H1 (cell line): ENCODE results near the gene FKBP2. TPM values are rescaled to one million over a fixed set of nuclear protein-coding genes. Genes with fewer than 3 reads are reported as not detected.
A peak's percentile ranks its signal among the peaks of the same experiment; 100 is the strongest.

Experiments
- CTCF ChIA-PET: fragments of 300-600 bp; sonication (Branson Sonifier 250); formaldehyde crosslinking; loops from one replicate; lab custom pipeline; 2021; ENCODE audit not compliant: partially characterized antibody; lab: Charles Lee
- POLR2A ChIA-PET: fragments of 300-600 bp; sonication (Branson Sonifier 250); formaldehyde crosslinking; loops from one replicate; lab custom pipeline; 2021; ENCODE audit warnings: inconsistent platforms; ENCODE audit not compliant: partially characterized antibody; lab: Charles Lee
- DNase-seq, 2 experiments: peaks; one replicate each; pipeline versions ENCODE4 v3.0.0 to v3.0.0-alpha.2; 2010 to 2022; ENCODE audit warnings: low spot score in 2 of 2, low read depth in 1 of 2, mixed read lengths in 1 of 2
- FAIRE-seq: peaks from 2 replicates; lab custom pipeline; 2011; peaks lifted over from hg19 to GRCh38; lab: Jason Lieb, UNC
- H2AFZ ChIP-seq: 2 replicates; pipeline ENCODE4 v1.8.1; 2012; ENCODE audit warnings: low read length, inconsistent platforms
- H2AK5ac ChIP-seq: 2 replicates; pipeline ENCODE4 v1.6.1; 2013; ENCODE audit warnings: low read depth, low read length
- H2BK120ac ChIP-seq: replicated peaks from 2 replicates; pipeline ENCODE3; 2013; ENCODE audit warnings: low read depth, low read length, inconsistent platforms
- H2BK12ac ChIP-seq: 2 replicates; pipeline ENCODE4 v1.6.1; 2013; ENCODE audit warnings: low read depth, low read length
- H2BK15ac ChIP-seq: 2 replicates; pipeline ENCODE4 v1.6.1; 2013; ENCODE audit warnings: low read length
- H2BK20ac ChIP-seq: 2 replicates; pipeline ENCODE4 v1.6.1; 2013; ENCODE audit warnings: low read length
- H2BK5ac ChIP-seq: 2 replicates; pipeline ENCODE4 v1.6.1; 2013; ENCODE audit warnings: low read depth, low read length
- H3K14ac ChIP-seq: 2 replicates; pipeline ENCODE4 v1.6.1; 2013; ENCODE audit warnings: inconsistent platforms; ENCODE audit not compliant: insufficient read length
- H3K18ac ChIP-seq: 2 replicates; pipeline ENCODE4 v1.6.1; 2013; ENCODE audit warnings: low read length; ENCODE audit errors: extremely low read depth
- H3K23ac ChIP-seq: 2 replicates; pipeline ENCODE4 v1.6.1; 2013; ENCODE audit warnings: inconsistent platforms; ENCODE audit not compliant: insufficient read length
- H3K23me2 ChIP-seq: 2 replicates; pipeline ENCODE4 v1.6.1; 2013; ENCODE audit warnings: low read depth, low read length
- H3K27ac ChIP-seq: 2 replicates; pipeline ENCODE4 v1.6.1; 2011; ENCODE audit warnings: low read depth, low read length, inconsistent platforms
- H3K27me3 ChIP-seq, 4 experiments: replicated peaks in 1 of 4; 1 replicate in 1 of 4; 2 replicates in 3 of 4; pipeline versions ENCODE4 v1.6.1 to v1.8.1; 2011 to 2013; ENCODE audit warnings: low read length in 3 of 4, mild to moderate bottlenecking in 3 of 4, inconsistent platforms in 2 of 4, mixed read lengths in 2 of 4, moderate library complexity in 1 of 4; ENCODE audit not compliant: control insufficient read depth in 3 of 4, insufficient read depth in 3 of 4; ENCODE audit errors: extremely low read depth in 1 of 4
- H3K36me3 ChIP-seq, 4 experiments: 2 replicates each; pipeline versions ENCODE4 v1.6.1 to v1.8.1; 2011 to 2013; ENCODE audit warnings: mild to moderate bottlenecking in 4 of 4, low read length in 3 of 4, moderate library complexity in 2 of 4, control low read depth in 1 of 4, inconsistent platforms in 1 of 4; ENCODE audit not compliant: insufficient read depth in 4 of 4, control insufficient read depth in 2 of 4
- H3K4ac ChIP-seq: replicated peaks from 2 replicates; pipeline ENCODE3; 2013; ENCODE audit warnings: low read length, low read depth, mixed read lengths, inconsistent platforms; ENCODE audit not compliant: insufficient read length
- H3K4me1 ChIP-seq, 4 experiments: replicated peaks in 1 of 4; 1 replicate in 1 of 4; 2 replicates in 3 of 4; pipeline versions ENCODE4 v1.6.1 to v1.8.1; 2011 to 2013; ENCODE audit warnings: low read length in 3 of 4, inconsistent platforms in 2 of 4, mixed read lengths in 1 of 4; ENCODE audit not compliant: insufficient read depth in 4 of 4, control insufficient read depth in 3 of 4
- H3K4me2 ChIP-seq, 2 experiments: 2 replicates each; pipeline versions ENCODE4 v1.6.1 to v1.8.1; 2011 to 2013; ENCODE audit warnings: low read depth in 2 of 2, low read length in 2 of 2, control low read depth in 1 of 2, inconsistent platforms in 1 of 2, mild to moderate bottlenecking in 1 of 2; ENCODE audit not compliant: insufficient read depth in 1 of 2
- H3K4me3 ChIP-seq, 4 experiments: fragments of 200-600, 300-600 bp in 1 of 4; sonication (generic), shearing (Covaris generic), sonication (Bioruptor Twin) in 1 of 4; 2 replicates each; pipeline versions ENCODE4 v1.5.1 to v1.8.1; 2011 to 2016; ENCODE audit warnings: low read length in 4 of 4, low read depth in 3 of 4, control low read depth in 2 of 4, inconsistent platforms in 2 of 4, mild to moderate bottlenecking in 2 of 4, mixed read lengths in 1 of 4, moderate library complexity in 1 of 4; ENCODE audit not compliant: insufficient read depth in 2 of 4; ENCODE audit errors: extremely low read depth in 1 of 4
- H3K56ac ChIP-seq: replicated peaks from 2 replicates; pipeline ENCODE3; 2013; ENCODE audit warnings: low read depth, mild to moderate bottlenecking, mixed read lengths, low read length, inconsistent platforms; ENCODE audit not compliant: insufficient read length
- H3K79me1 ChIP-seq: 2 replicates; pipeline ENCODE4 v1.6.1; 2013; ENCODE audit warnings: low read depth, low read length, control low read depth
- H3K79me2 ChIP-seq, 2 experiments: 2 replicates each; pipeline versions ENCODE4 v1.6.1 to v1.8.1; 2012 to 2013; ENCODE audit warnings: low read length in 2 of 2, mild to moderate bottlenecking in 2 of 2, inconsistent platforms in 1 of 2; ENCODE audit not compliant: insufficient read depth in 2 of 2, control insufficient read depth in 1 of 2
- H3K9ac ChIP-seq, 4 experiments: replicated peaks in 1 of 4; 1 replicate in 1 of 4; 2 replicates in 3 of 4; pipeline versions ENCODE4 v1.6.1 to v1.8.1; 2011 to 2013; ENCODE audit warnings: low read depth in 3 of 4, low read length in 3 of 4, control low read depth in 2 of 4, mild to moderate bottlenecking in 2 of 4, moderate library complexity in 2 of 4, inconsistent platforms in 1 of 4; ENCODE audit errors: extremely low read depth in 1 of 4
- H3K9me3 ChIP-seq, 2 experiments: 2 replicates each; pipeline versions ENCODE4 v1.6.1 to v1.8.1; 2012 to 2013; ENCODE audit warnings: mild to moderate bottlenecking in 2 of 2, moderate library complexity in 2 of 2, control low read depth in 1 of 2, inconsistent platforms in 1 of 2, low read depth in 1 of 2, low read length in 1 of 2, mixed read lengths in 1 of 2; ENCODE audit not compliant: insufficient read depth in 2 of 2
- H4K20me1 ChIP-seq, 2 experiments: replicated peaks in 1 of 2; 2 replicates each; pipeline versions ENCODE3 to v1.8.1; 2011 to 2013; ENCODE audit warnings: inconsistent platforms in 2 of 2, low read length in 2 of 2, mild to moderate bottlenecking in 1 of 2; ENCODE audit not compliant: insufficient read depth in 2 of 2, control insufficient read depth in 1 of 2
- H4K5ac ChIP-seq: 2 replicates; pipeline ENCODE4 v1.6.1; 2013; ENCODE audit warnings: low read length, low read depth, mixed read lengths, inconsistent platforms; ENCODE audit not compliant: insufficient read length
- H4K8ac ChIP-seq: 2 replicates; pipeline ENCODE4 v1.8.0; 2013; ENCODE audit warnings: mild to moderate bottlenecking, moderate library complexity, low read length, inconsistent platforms; ENCODE audit not compliant: insufficient read depth; ENCODE audit errors: extremely low read depth
- H4K91ac ChIP-seq: replicated peaks from 2 replicates; pipeline ENCODE3; 2013; ENCODE audit warnings: low read length, mixed read lengths, inconsistent platforms; ENCODE audit not compliant: insufficient read length
- BACH1 ChIP-seq: IDR thresholded peaks from 2 replicates; pipeline ENCODE4 v1.6.1; 2012; ENCODE audit warnings: low read length, improper control_type of control experiment
- CHD2 ChIP-seq: IDR thresholded peaks from 2 replicates; pipeline ENCODE4 v1.6.1; 2012; ENCODE audit warnings: low read length, improper control_type of control experiment
- GTF2F1 ChIP-seq: IDR thresholded peaks from 2 replicates; pipeline ENCODE4 v1.6.1; 2012; ENCODE audit warnings: low read depth, low read length, improper control_type of control experiment, borderline replicate concordance
- MAX ChIP-seq: IDR thresholded peaks from 2 replicates; pipeline ENCODE4 v1.6.1; 2012; ENCODE audit warnings: inconsistent platforms
- POLR2A ChIP-seq, 2 experiments: IDR thresholded peaks; 1 replicate in 1 of 2; 2 replicates in 1 of 2; pipeline ENCODE4 v1.6.1; 2011; ENCODE audit warnings: low read depth in 2 of 2, low read length in 2 of 2, mild to moderate bottlenecking in 2 of 2; ENCODE audit errors: control extremely low read depth in 1 of 2
- SIN3A ChIP-seq, 2 experiments: IDR thresholded peaks in 1 of 2; conservative IDR thresholded peaks in 1 of 2; 2 replicates each; pipeline ENCODE4 v1.6.1; 2011 to 2012; ENCODE audit warnings: low read length in 2 of 2, improper control_type of control experiment in 1 of 2, low read depth in 1 of 2, mild to moderate bottlenecking in 1 of 2
- SIRT6 ChIP-seq: IDR thresholded peaks from one replicate; pipeline ENCODE4 v1.7.1; 2012; ENCODE audit warnings: low read length, inconsistent platforms
- WGBS, 2 experiments: shearing (Covaris generic) in 1 of 2; methylation state at CpG; one replicate each; pipeline versions ENCODE4 v1.1.6 to v1.1.7; 2013 to 2015; ENCODE audit warnings: low lambda C conversion rate in 2 of 2, mixed read lengths in 2 of 2, inconsistent platforms in 1 of 2, low coverage in 1 of 2, missing lambda C conversion rate in 1 of 2; ENCODE audit not compliant: insufficient replicate concordance in 2 of 2, insufficient coverage in 1 of 2, insufficient read length in 1 of 2; ENCODE audit errors: extremely low coverage in 1 of 2, missing lambda C conversion rate in 1 of 2; 5-methylcytosine and 5-hydroxymethylcytosine counted together
- polyA plus RNA-seq, 7 experiments: library from polyadenylated mRNA; depleted of rRNA in 3 of 7; stranded (reverse) in 5 of 7; unstranded in 2 of 7; fragments of >200 nt in 5 of 7; fragments of 200-250 nt in 2 of 7; gene quantifications; 1 replicate in 5 of 7; 2 replicates in 1 of 7; 4 replicates in 1 of 7; pipeline versions ENCODE4 v1.2.1 to v1.2.3, GENCODE V29; 2011 to 2013; ENCODE audit warnings: missing spikeins in 2 of 7, mixed read lengths in 2 of 7
- total RNA-seq: library from RNA; stranded (reverse); fragmentation: NEBNext Ultra II Directional; extraction: Animal tissue kit (Norgen Biotek cat#: 25700); gene quantifications from 2 replicates; pipeline ENCODE4 v1.2.1, GENCODE V29; 2021

Gene FKBP2
- total and polyA plus RNA-seq, 2 of the 8 experiments (the other 6 are each of a cell fraction or from before 2014, with no cell fraction given), result 41.7 to 52.5 TPM

DNA sequence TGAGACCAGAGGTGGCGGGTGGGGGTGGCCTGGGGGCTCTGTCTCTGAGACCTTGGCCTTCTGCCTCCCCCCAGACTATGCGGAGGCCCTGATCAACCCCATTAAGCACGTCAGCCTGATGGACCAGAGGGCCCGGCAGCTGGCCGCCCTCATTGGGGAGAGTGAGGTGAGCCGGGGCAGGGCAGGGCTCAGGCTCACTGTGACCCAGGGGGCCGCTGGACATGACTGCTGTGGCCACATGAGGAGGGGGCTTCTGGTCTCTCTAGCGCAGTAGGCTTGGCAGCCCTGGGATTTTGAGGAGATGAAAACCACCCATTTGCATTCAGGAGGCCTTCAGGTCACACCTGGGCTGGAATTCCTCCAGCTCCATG is 23.0 kb downstream of the FKBP2 start:
- Histone ChIP-seq H2BK12ac (no peak overlapping the region), H3K4ac (no peak overlapping the region), H2BK15ac (no peak overlapping the region), H3K23ac (no peak overlapping the region), H3K18ac (no peak overlapping the region), H2BK5ac (no peak overlapping the region), H3K4me3 (no peak overlapping the region), H3K79me2 (no peaks in the 10 kb centered on the region), H3K4me2 (no peak overlapping the region), H3K27ac (no peak overlapping the region), H3K14ac (no peak overlapping the region), H3K27me3 (no peaks in the 10 kb centered on the region), H3K9me3 (no peaks in the 10 kb centered on the region), H2BK120ac (no peak overlapping the region), H2AFZ (no peak overlapping the region), H2AK5ac (no peak overlapping the region), H4K91ac (no peak overlapping the region), H4K20me1 (peaks cover 4 to 15% of the 10 kb centered on the region in 2 experiments), H4K5ac (no peak overlapping the region), H3K36me3 (peaks cover 20 to 71% (median 35%) of the 10 kb centered on the region in 4 experiments), H3K56ac (peak overlapping the region; percentile 46), H4K8ac (peak overlapping the region; percentile 71; the same call in 1 of the 2 replicates), H3K9ac (no peak overlapping the region), H3K79me1 (no peaks in the 10 kb centered on the region), H3K4me1 (peaks cover 0 to 10% (median 4%) of the 10 kb centered on the region in 4 experiments; a peak in 5 of 7 replicates), H2BK20ac (no peak overlapping the region), H3K23me2 (no peaks in the 10 kb centered on the region)
- TF ChIP-seq MAX (no peak), GTF2F1 (no peak), POLR2A (IDR thresholded peaks at IDR 0.05; ENCODE audit: control extremely low read depth in 1 of 2, low read depth in 2 of 2, low read length in 2 of 2) (no peak), SIN3A (conservative IDR thresholded peaks at IDR 0.05 in 1 of 2, IDR thresholded peaks at IDR 0.05 in 1 of 2; ENCODE audit: low read depth in 1 of 2, low read length in 2 of 2) (no peak), SIRT6 (no peak), CHD2 (no peak), BACH1 (no peak)
- ChIA-PET POLR2A (interaction anchor here (0.6 to 11.9 kb wide), 5 partner anchors 7 to 59 kb away, joined by 3 to 352 read pairs (median 4); partner anchors contain the start of genes FKBP2, PLCB3 and PPP1R14B), CTCF (interaction anchor here (0.5 to 8.5 kb wide), 10 partner anchors 8 to 706 kb away, joined by 3 to 102 read pairs (median 6); partner anchors contain the start of genes CATSPERZ, PLCB3 and PPP1R14B)
- DNase-seq (no peak), FAIRE-seq (no peak)
- 89% methylated on average over 8 of the region's 8 CpGs; no CpG with 5 or more reads in 1 of the 2 experiments for WGBS, 2 experiments
